ENCODE data around the gene SPATA1. TPM values are rescaled to one million over a fixed set of nuclear protein-coding genes. Genes with fewer than 3 reads are reported as not detected.

The SPATA1 gene
- polyA plus RNA-seq, 1 donor from 2014 or later, result 0.17 TPM

DNA sequence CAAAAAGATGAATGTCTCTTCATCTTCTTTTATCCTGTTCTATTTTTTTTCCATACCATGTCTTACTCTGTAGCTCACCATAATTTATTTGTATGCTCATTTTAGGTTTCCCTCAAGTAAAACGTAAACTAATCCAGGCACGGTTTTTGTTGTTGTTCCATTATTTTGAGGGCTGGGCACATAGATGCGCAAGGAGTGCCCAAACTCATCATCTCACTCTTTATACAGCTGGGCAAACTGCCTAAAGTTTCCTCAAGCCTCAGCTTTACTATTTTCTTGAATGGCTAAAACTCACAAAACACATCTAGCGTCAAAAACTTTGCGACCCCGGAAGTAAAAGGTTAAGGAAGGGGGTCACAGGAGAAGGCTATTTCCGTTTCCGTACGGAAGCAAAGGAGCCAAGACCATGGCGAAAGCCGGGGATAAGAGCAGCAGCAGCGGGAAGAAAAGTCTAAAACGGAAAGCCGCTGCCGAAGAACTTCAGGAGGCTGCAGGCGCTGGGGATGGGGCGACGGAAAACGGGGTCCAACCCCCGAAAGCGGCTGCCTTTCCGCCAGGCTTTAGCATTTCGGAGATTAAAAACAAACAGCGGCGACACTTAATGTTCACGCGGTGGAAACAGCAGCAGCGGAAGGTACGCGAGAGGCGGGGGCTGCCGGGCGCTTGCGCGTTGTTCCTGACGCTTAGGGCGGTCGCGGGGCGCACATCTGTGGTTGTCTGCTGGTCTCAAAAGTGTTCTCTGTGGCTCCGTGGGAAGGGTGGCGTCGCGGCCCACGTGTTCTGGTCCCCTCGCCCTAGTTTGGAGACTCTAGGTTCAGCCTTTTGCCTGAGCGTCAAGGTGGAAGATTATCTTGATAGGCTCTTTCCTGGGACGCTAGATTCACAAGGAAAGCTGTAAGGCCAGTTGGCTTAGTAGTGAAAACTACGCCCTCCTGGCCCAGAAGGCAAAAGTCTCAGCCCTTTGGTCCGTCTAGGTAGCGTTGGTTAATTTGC is 27.0 kb upstream of the SPATA1 start, which contains the start of gene RPF1:
TSS of gene RPF1 (plus strand) at position 391 of the 993 bp plus-strand sequence. CDS start at position 407, 16 bp downstream.
- peak within 1 kb of the TSS; percentile 76 for H3K9ac ChIP-seq (ENCODE audit: low read length)
- H4K20me1 ChIP-seq (ENCODE audit: insufficient read depth), result no peaks in the 10 kb centered on the region
- no peaks in the 10 kb centered on the region for H3K9me3 ChIP-seq (ENCODE audit: low read length)
- peak within 1 kb of the TSS; percentile 76 for H3K4me2 ChIP-seq (ENCODE audit: low read length)
- H3F3A ChIP-seq (ENCODE audit: insufficient read depth, low read length, poor library complexity, severe bottlenecking), result peaks cover 6% of the 10 kb centered on the region
- no peaks in the 10 kb centered on the region for H3K36me3 ChIP-seq (ENCODE audit: insufficient read depth, low read length)
- no peaks in the 10 kb centered on the region for H3K9me2 ChIP-seq (ENCODE audit: insufficient read depth, low read length)
- TF ChIP-seq EP300 (conservative IDR thresholded peaks at IDR 0.05; ENCODE audit: poor library complexity, severe bottlenecking), result no peak
- peak; percentile 96 for TF ChIP-seq MXI1 (conservative IDR thresholded peaks at IDR 0.05; ENCODE audit: poor library complexity, severe bottlenecking)
- no peak for TF ChIP-seq TAF1 (IDR thresholded peaks at IDR 0.05; ENCODE audit: low read depth)
- no peak for TF ChIP-seq EZH2 (IDR thresholded peaks at IDR 0.05; ENCODE audit: borderline replicate concordance, insufficient read depth, low read length, poor library complexity, severe bottlenecking)
- TF ChIP-seq, protein P1, sequence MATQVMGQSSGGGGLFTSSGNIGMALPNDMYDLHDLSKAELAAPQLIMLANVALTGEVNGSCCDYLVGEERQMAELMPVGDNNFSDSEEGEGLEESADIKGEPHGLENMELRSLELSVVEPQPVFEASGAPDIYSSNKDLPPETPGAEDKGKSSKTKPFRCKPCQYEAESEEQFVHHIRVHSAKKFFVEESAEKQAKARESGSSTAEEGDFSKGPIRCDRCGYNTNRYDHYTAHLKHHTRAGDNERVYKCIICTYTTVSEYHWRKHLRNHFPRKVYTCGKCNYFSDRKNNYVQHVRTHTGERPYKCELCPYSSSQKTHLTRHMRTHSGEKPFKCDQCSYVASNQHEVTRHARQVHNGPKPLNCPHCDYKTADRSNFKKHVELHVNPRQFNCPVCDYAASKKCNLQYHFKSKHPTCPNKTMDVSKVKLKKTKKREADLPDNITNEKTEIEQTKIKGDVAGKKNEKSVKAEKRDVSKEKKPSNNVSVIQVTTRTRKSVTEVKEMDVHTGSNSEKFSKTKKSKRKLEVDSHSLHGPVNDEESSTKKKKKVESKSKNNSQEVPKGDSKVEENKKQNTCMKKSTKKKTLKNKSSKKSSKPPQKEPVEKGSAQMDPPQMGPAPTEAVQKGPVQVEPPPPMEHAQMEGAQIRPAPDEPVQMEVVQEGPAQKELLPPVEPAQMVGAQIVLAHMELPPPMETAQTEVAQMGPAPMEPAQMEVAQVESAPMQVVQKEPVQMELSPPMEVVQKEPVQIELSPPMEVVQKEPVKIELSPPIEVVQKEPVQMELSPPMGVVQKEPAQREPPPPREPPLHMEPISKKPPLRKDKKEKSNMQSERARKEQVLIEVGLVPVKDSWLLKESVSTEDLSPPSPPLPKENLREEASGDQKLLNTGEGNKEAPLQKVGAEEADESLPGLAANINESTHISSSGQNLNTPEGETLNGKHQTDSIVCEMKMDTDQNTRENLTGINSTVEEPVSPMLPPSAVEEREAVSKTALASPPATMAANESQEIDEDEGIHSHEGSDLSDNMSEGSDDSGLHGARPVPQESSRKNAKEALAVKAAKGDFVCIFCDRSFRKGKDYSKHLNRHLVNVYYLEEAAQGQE (IDR thresholded peaks at IDR 0.05; ENCODE audit: borderline replicate concordance), result no peak
- peak; percentile 68 for TF ChIP-seq RAD21 (conservative IDR thresholded peaks at IDR 0.05)
- TF ChIP-seq SMC3 (conservative IDR thresholded peaks at IDR 0.05; ENCODE audit: poor library complexity), result peak; percentile 73
- peak; percentile 73 for TF ChIP-seq POLR2AphosphoS5 (IDR thresholded peaks at IDR 0.05)
- TF ChIP-seq CTCF (IDR thresholded peaks at IDR 0.05; ENCODE audit: poor library complexity, severe bottlenecking), result peak; percentile 50
- H2AFZ ChIP-seq (ENCODE audit: low read depth, low read length), result peak within 1 kb of the TSS; percentile 86
- H3K79me2 ChIP-seq (replicated peaks; ENCODE audit: insufficient read depth, low read length), result peaks cover 25% of the 10 kb centered on the region
- peak within 1 kb of the TSS; percentile 82 for H3K27ac ChIP-seq (ENCODE audit: low read length)
- peak within 1 kb of the TSS; percentile 75 for H3K4me3 ChIP-seq (ENCODE audit: low read length)
- H3K27me3 ChIP-seq (ENCODE audit: insufficient read depth, low read depth, low read length), result peaks cover 4% of the 10 kb centered on the region

GRCh38 chr1:84479998-84480397 is 26.2 kb upstream of the SPATA1 start:
- peaks cover 25% of the 10 kb centered on the region for H3K79me2 ChIP-seq (replicated peaks; ENCODE audit: insufficient read depth, low read length)
- TF ChIP-seq EP300 (conservative IDR thresholded peaks at IDR 0.05; ENCODE audit: poor library complexity, severe bottlenecking) (no peak), MXI1 (conservative IDR thresholded peaks at IDR 0.05; ENCODE audit: poor library complexity, severe bottlenecking) (no peak), TAF1 (IDR thresholded peaks at IDR 0.05; ENCODE audit: low read depth) (no peak), RAD21 (conservative IDR thresholded peaks at IDR 0.05) (no peak), POLR2AphosphoS5 (IDR thresholded peaks at IDR 0.05) (no peak), EZH2 (IDR thresholded peaks at IDR 0.05; ENCODE audit: borderline replicate concordance, insufficient read depth, low read length, poor library complexity, severe bottlenecking) (no peak), SMC3 (conservative IDR thresholded peaks at IDR 0.05; ENCODE audit: poor library complexity) (no peak), CTCF (IDR thresholded peaks at IDR 0.05; ENCODE audit: poor library complexity, severe bottlenecking) (no peak)
- TF ChIP-seq, protein P1 (IDR thresholded peaks at IDR 0.05; ENCODE audit: borderline replicate concordance), result no peak
- peak overlapping the region; percentile 76 for H3K4me2 ChIP-seq (ENCODE audit: low read length)
- H3K9me2 ChIP-seq (ENCODE audit: insufficient read depth, low read length), result no peaks in the 10 kb centered on the region
- no peaks in the 10 kb centered on the region for H3K9me3 ChIP-seq (ENCODE audit: low read length)
- no peak overlapping the region for H3K27ac ChIP-seq (ENCODE audit: low read length)
- peaks cover 6% of the 10 kb centered on the region for H3F3A ChIP-seq (ENCODE audit: insufficient read depth, low read length, poor library complexity, severe bottlenecking)
- H3K27me3 ChIP-seq (ENCODE audit: insufficient read depth, low read depth, low read length), result peaks cover under 1% of the 10 kb centered on the region
- no peaks in the 10 kb centered on the region for H4K20me1 ChIP-seq (ENCODE audit: insufficient read depth)
- H3K9ac ChIP-seq (ENCODE audit: low read length), result peak overlapping the region; percentile 76
- no peaks in the 10 kb centered on the region for H3K36me3 ChIP-seq (ENCODE audit: insufficient read depth, low read length)
- peak overlapping the region; percentile 86 for H2AFZ ChIP-seq (ENCODE audit: low read depth, low read length)
- H3K4me3 ChIP-seq (ENCODE audit: low read length), result peak overlapping the region; percentile 75

Measured in neural cell (in vitro differentiated cells).